Testis (tissue), 2 donors: ENCODE measurements around the gene ADAMTS8.

Experiments used
- POLR2A ChIP-seq: fragments of 450-650 bp; IDR thresholded peaks from one replicate; pipeline ENCODE4 v1.6.1; 2017; ENCODE audit warnings: antibody characterized with exemption, mild to moderate bottlenecking, moderate library complexity
- TF ChIP-seq, protein P1 (sequence below), 3 experiments: fragments of 450-650 bp in 2 of 3; fragments of 200-600 bp in 1 of 3; sonication (generic) in 1 of 3; IDR thresholded peaks; one replicate each; pipeline ENCODE4 v1.5.1; 2016 to 2019; ENCODE audit warnings: antibody characterized with exemption in 3 of 3, mild to moderate bottlenecking in 2 of 3, moderate library complexity in 1 of 3

DNA sequence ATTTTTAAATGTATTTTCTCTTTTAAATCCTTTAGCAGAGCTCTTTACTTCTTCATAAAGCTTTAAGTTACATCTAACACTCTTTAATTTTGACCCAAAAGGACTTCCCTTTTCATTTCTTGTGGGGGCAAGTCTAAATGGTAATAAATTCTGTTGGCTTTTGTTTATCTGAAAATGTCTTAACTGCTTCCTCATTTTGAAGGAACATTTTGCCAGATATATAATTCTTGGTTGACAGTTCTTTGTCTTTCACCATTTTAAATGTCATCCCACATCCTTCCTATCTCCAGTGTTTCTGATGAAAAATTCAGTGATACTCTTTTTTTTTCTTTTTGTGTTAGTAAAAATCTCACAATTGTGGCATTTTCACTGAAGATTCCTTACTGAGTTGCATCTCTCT lies 69.0 kb downstream of the ADAMTS8 start:
- TF ChIP-seq, protein P1, sequence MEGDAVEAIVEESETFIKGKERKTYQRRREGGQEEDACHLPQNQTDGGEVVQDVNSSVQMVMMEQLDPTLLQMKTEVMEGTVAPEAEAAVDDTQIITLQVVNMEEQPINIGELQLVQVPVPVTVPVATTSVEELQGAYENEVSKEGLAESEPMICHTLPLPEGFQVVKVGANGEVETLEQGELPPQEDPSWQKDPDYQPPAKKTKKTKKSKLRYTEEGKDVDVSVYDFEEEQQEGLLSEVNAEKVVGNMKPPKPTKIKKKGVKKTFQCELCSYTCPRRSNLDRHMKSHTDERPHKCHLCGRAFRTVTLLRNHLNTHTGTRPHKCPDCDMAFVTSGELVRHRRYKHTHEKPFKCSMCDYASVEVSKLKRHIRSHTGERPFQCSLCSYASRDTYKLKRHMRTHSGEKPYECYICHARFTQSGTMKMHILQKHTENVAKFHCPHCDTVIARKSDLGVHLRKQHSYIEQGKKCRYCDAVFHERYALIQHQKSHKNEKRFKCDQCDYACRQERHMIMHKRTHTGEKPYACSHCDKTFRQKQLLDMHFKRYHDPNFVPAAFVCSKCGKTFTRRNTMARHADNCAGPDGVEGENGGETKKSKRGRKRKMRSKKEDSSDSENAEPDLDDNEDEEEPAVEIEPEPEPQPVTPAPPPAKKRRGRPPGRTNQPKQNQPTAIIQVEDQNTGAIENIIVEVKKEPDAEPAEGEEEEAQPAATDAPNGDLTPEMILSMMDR (IDR thresholded peaks at IDR 0.05): no peak
- TF ChIP-seq POLR2A: no peak
